GM10248 (cell line): ENCODE data around the gene SPRR2D.
"Not testable (repeated sequence)": the region's sequence is repeated elsewhere in the genome, so short reads cannot be mapped to it uniquely, and the experiment has no call there.

Experiments
- CTCF ChIA-PET: fragments of 300-600 bp; sonication (Branson Sonifier 250); formaldehyde crosslinking; extraction: SDS; loops from one replicate; lab custom pipeline; 2021; ENCODE audit warnings: antibody characterized with exemption; lab: Yijun Ruan, JAX
- POLR2A ChIA-PET: fragments of 350-650 bp; sonication (Branson Sonifier 250); formaldehyde crosslinking; extraction: SDS; loops from one replicate; lab custom pipeline; 2020; ENCODE audit warnings: antibody characterized with exemption; lab: Yijun Ruan, JAX
- DNase-seq: peaks from one replicate; pipeline ENCODE4 v3.0.0; 2012; ENCODE audit errors: extremely low spot score
- CTCF ChIP-seq: IDR thresholded peaks from 2 replicates; pipeline ENCODE4 v1.5.1; 2012; ENCODE audit warnings: mild to moderate bottlenecking, low read depth; ENCODE audit errors: extremely low read depth, missing control alignments, control extremely low read depth

SPRR2D gene

GRCh38 chr1:153023109-153023508 is 17.8 kb downstream of the SPRR2D start:
- no peak for DNase-seq
- no peak for TF ChIP-seq CTCF
- ChIA-PET POLR2A (no interaction called here), CTCF (interaction anchor here (0.8 kb wide), 1 partner anchor 9 kb away, joined by 3 read pairs; no protein-coding TSS in a partner anchor)

- CTCF ChIA-PET, POLR2A ChIA-PET, DNase-seq: not testable (repeated sequence)
Measured at GRCh38 chr1:153022340-153022739, 18.6 kb downstream of the SPRR2D start.

- CTCF ChIA-PET = interaction anchor here (0.8 to 1.0 kb wide), 2 partner anchors 11 to 96 kb away, joined by 3 read pairs; no protein-coding TSS in a partner anchor
Measured at GRCh38 chr1:153021829-153022228, 19.1 kb downstream of the SPRR2D start.

GRCh38 chr1:153011235-153011758 is 29.6 kb downstream of the SPRR2D start:
- DNase-seq, POLR2A ChIA-PET, CTCF ChIA-PET: not testable (repeated sequence)

More at GRCh38 chr1:153021829-153022228, 19.1 kb downstream of the SPRR2D start:
- POLR2A ChIA-PET, DNase-seq: not testable (repeated sequence)

GRCh38 chr1:153001382-153001781 is 39.5 kb downstream of the SPRR2D start, which contains the start of gene SPRR3:
TSS of gene SPRR3 (plus strand) at chr1:153001749. CDS start at chr1:153003021, 1,272 bp downstream.
- ChIA-PET CTCF (interaction anchor here (1.5 kb wide), 1 partner anchor 8 kb away, joined by 4 read pairs; no protein-coding TSS in a partner anchor), POLR2A (no interaction called here)
- no peak for TF ChIP-seq CTCF
- DNase-seq = no peak

GRCh38 chr1:153000294-153000693 is 40.6 kb downstream of the SPRR2D start:
- no peak for TF ChIP-seq CTCF
- ChIA-PET CTCF (interaction anchor here (1.1 to 1.5 kb wide), 3 partner anchors 9 to 20 kb away, joined by 3 to 4 read pairs (median 4); partner anchors contain the start of gene SPRR1A), POLR2A (no interaction called here)
- DNase-seq = no peak

- ChIA-PET CTCF (interaction anchor here (1.1 to 1.5 kb wide), 4 partner anchors 9 to 34 kb away, joined by 3 to 4 read pairs (median 4); partner anchors contain the start of gene SPRR1A), POLR2A (no interaction called here)
Measured at GRCh38 chr1:152999818-153000217, 41.1 kb downstream of the SPRR2D start.

GRCh38 chr1:152998476-152998875 is 42.4 kb downstream of the SPRR2D start:
- no peak for TF ChIP-seq CTCF
- no peak for DNase-seq
- ChIA-PET CTCF (interaction anchor here (1.3 kb wide), 1 partner anchor 33 kb away, joined by 3 read pairs; no protein-coding TSS in a partner anchor), POLR2A (no interaction called here)

More at GRCh38 chr1:152999818-153000217, 41.1 kb downstream of the SPRR2D start:
- no peak for DNase-seq
- TF ChIP-seq CTCF = no peak
